Naive thymus-derived CD4-positive, alpha-beta T cell (primary cell): Measurements from ENCODE around the gene MVK. TPM values are rescaled to one million over a fixed set of nuclear protein-coding genes. Genes with fewer than 3 reads are reported as not detected.

Experiments used
- ATAC-seq: fragments of 150-1000 bp; cut with Tn5 transposase; 2 replicates; pipeline ENCODE4 v1.10.0; 2021; ENCODE audit warnings: mild to moderate bottlenecking, moderate library complexity
- CTCF ChIA-PET: fragments of 350-600 bp; sonication (Branson Sonifier 250); formaldehyde crosslinking; loops from one replicate; lab custom pipeline; 2021; ENCODE audit warnings: antibody characterized with exemption; lab: Charles Lee
- POLR2A ChIA-PET: fragments of 350-600 bp; sonication (Branson Sonifier 250); formaldehyde crosslinking; loops from one replicate; lab custom pipeline; 2021; ENCODE audit warnings: antibody characterized with exemption, inconsistent platforms; lab: Charles Lee
- DNase-seq, 9 donors: peaks; one replicate each; pipeline versions ENCODE4 v3.0.0 to v3.0.0-alpha.2; 2020 to 2022; ENCODE audit warnings: mixed read lengths in 1 of 9
- H3K27ac ChIP-seq: one replicate; pipeline ENCODE4 v1.7.0; 2013; ENCODE audit warnings: mild to moderate bottlenecking, low read depth, low read length, moderate library complexity
- H3K27me3 ChIP-seq, 2 donors: one replicate each; pipeline ENCODE4 v1.7.0; 2013; ENCODE audit warnings: low read length in 2 of 2, mild to moderate bottlenecking in 2 of 2, moderate library complexity in 2 of 2; ENCODE audit not compliant: control insufficient read depth in 2 of 2, insufficient read depth in 2 of 2
- H3K36me3 ChIP-seq, 3 experiments: 1 replicate in 2 of 3; 2 replicates in 1 of 3; pipeline ENCODE4 v1.7.0; 2013; ENCODE audit warnings: low read length in 3 of 3, mild to moderate bottlenecking in 3 of 3, moderate library complexity in 1 of 3; ENCODE audit not compliant: insufficient read depth in 3 of 3, control insufficient read depth in 2 of 3
- H3K4me1 ChIP-seq, 2 donors: one replicate each; pipeline ENCODE4 v1.7.0; 2013; ENCODE audit warnings: low read length in 2 of 2, mild to moderate bottlenecking in 2 of 2, moderate library complexity in 1 of 2; ENCODE audit not compliant: control insufficient read depth in 2 of 2, insufficient read depth in 2 of 2
- H3K4me3 ChIP-seq: 2 replicates; pipeline ENCODE4 v1.7.0; 2013; ENCODE audit warnings: mild to moderate bottlenecking, low read length
- H3K9me3 ChIP-seq, 3 experiments: 1 replicate in 2 of 3; 2 replicates in 1 of 3; pipeline ENCODE4 v1.7.0; 2013; ENCODE audit warnings: low read length in 3 of 3; ENCODE audit not compliant: control insufficient read depth in 2 of 3
- H3K27ac Mint-ChIP-seq, 9 donors: one replicate each; pipeline ENCODE4 v1.8.0; 2020 to 2022; ENCODE audit warnings: mixed read lengths in 9 of 9, mild to moderate bottlenecking in 8 of 9, moderate library complexity in 5 of 9, inconsistent platforms in 2 of 9
- H3K27me3 Mint-ChIP-seq, 5 donors: one replicate each; pipeline ENCODE4 v1.8.0; 2021 to 2022; ENCODE audit warnings: mixed read lengths in 5 of 5, mild to moderate bottlenecking in 1 of 5
- H3K36me3 Mint-ChIP-seq, 5 donors: one replicate each; pipeline ENCODE4 v1.8.0; 2020 to 2022; ENCODE audit warnings: mixed read lengths in 5 of 5, mild to moderate bottlenecking in 3 of 5, inconsistent platforms in 1 of 5
- H3K4me1 Mint-ChIP-seq, 7 donors: one replicate each; pipeline ENCODE4 v1.8.0; 2020 to 2022; ENCODE audit warnings: mixed read lengths in 7 of 7, mild to moderate bottlenecking in 3 of 7, inconsistent platforms in 1 of 7
- H3K4me3 Mint-ChIP-seq, 10 donors: one replicate each; pipeline ENCODE4 v1.8.0; 2020 to 2022; ENCODE audit warnings: mild to moderate bottlenecking in 10 of 10, mixed read lengths in 10 of 10, moderate library complexity in 6 of 10, inconsistent platforms in 2 of 10
- H3K9me3 Mint-ChIP-seq, 11 donors: one replicate each; pipeline ENCODE4 v1.8.0; 2020 to 2022; ENCODE audit warnings: mixed read lengths in 11 of 11, mild to moderate bottlenecking in 4 of 11, inconsistent platforms in 1 of 11, moderate library complexity in 1 of 11
- intact Hi-C, 2 donors: fragments of 100-400 bp; cut with micrococcal nuclease; formaldehyde crosslinking; loops; one replicate each; pipeline ENCODE4 v1.15.1; 2023
- polyA plus RNA-seq, 2 donors: library from polyadenylated mRNA; unstranded; fragments of 300-500 nt; fragmentation: Illumina TruSeq; gene quantifications; one replicate each; pipeline ENCODE4 v1.2.3, GENCODE V29; 2021
- total RNA-seq, 6 experiments: library from RNA in 5 of 6; stranded (reverse) in 5 of 6; gene quantifications; 1 replicate in 5 of 6; 2 replicates in 1 of 6; pipeline ENCODE4 v1.2.3 and lab custom pipeline; 2021 to 2026

MVK gene
- total and polyA plus RNA-seq, 7 experiments from 2014 or later = 1.7 to 14.8 (median 11.7) TPM

DNA sequence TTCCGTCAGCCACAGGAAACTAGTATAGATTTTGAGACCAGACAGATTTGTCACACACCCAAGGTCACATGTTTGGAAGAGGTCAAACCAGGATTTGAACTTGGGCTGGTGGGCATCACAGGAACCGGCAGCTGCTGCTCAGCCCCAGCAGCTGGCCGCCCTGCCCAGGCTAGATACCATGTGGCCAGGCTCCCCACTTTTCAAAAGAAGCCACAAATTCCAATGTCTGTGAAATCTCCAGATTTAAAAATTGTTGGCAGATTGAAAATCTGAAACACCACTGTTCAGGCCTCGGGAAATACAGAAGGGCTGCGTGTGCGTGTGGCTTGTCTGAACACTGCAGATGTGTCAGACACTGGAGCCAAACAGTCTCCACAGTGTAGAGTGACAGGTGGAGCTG is 30.7 kb upstream of the MVK start:
- Histone ChIP-seq H3K36me3 (no peaks in the 10 kb centered on the region), H3K4me3 (no peak overlapping the region), H3K27me3 (no peaks in the 10 kb centered on the region), H3K27ac (no peak overlapping the region), H3K9me3 (no peaks in the 10 kb centered on the region), H3K4me1 (peaks cover 4 to 16% of the 10 kb centered on the region in 2 donors)
- no peak for DNase-seq
- Mint-ChIP-seq H3K4me1 (peaks cover 0 to 17% (median 6%) of the 10 kb centered on the region in 7 donors), H3K36me3 (peaks cover 0 to 15% (median 0%) of the 10 kb centered on the region in 5 donors), H3K4me3 (no peak overlapping the region), H3K27ac (no peak overlapping the region), H3K27me3 (peaks cover 7 to 13% (median 12%) of the 10 kb centered on the region in 5 donors), H3K9me3 (no peaks in the 10 kb centered on the region)
- intact Hi-C loops = no loop called here
- CTCF ChIA-PET = no interaction called here
- no peak for ATAC-seq
- POLR2A ChIA-PET = no interaction called here

DNA sequence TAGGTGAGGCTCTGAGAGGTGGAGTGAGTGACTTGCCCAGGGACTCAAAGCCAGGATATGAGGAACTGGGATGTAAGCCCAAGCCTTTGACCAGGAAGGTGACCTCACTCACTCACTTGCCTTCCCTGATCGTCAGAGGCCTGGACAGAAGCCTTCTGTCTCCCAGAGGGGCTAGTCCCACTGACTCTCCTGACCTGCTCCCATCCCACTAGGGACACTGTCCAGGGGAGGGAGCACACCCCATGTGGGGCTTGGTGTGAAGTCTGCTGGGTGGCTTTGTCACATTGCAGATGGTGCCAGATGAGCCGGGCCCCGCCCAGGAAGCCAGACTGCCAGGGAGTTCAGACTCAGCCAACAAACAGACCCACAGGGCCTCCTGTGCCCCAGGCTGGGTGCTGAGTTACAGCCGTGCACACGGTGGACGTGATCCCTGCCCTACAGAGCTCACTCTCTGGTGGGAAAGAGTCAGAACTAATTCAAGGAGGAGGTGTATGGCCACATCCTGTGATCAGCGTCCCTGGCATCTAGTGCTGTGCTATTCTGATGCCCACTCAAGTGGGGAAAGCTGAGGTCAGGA is 28.6 kb upstream of the MVK start:
- no peaks in the 10 kb centered on the region for H3K27me3 ChIP-seq
- peaks cover 13 to 19% (median 15%) of the 10 kb centered on the region in 5 donors for H3K27me3 Mint-ChIP-seq
- intact Hi-C loops = no loop called here
- H3K4me1 ChIP-seq = peaks cover 4 to 16% of the 10 kb centered on the region in 2 donors
- peak overlapping the region in 1 of 9 donors; percentile 15 for H3K27ac Mint-ChIP-seq
- DNase-seq = peak in 1 of 9 donors; percentile 8
- peaks cover 0 to 10% (median 0%) of the 10 kb centered on the region in 5 donors for H3K36me3 Mint-ChIP-seq
- H3K4me3 Mint-ChIP-seq = peak overlapping the region in 1 of 10 donors; percentile 42
- H3K4me3 ChIP-seq = no peak overlapping the region
- POLR2A ChIA-PET = no interaction called here
- H3K9me3 Mint-ChIP-seq = no peaks in the 10 kb centered on the region
- no peak overlapping the region for H3K27ac ChIP-seq
- H3K9me3 ChIP-seq = no peaks in the 10 kb centered on the region
- CTCF ChIA-PET = no interaction called here
- H3K36me3 ChIP-seq = no peaks in the 10 kb centered on the region
- peaks cover 0 to 19% (median 6%) of the 10 kb centered on the region in 7 donors for H3K4me1 Mint-ChIP-seq
- ATAC-seq = peak; percentile 74

DNA sequence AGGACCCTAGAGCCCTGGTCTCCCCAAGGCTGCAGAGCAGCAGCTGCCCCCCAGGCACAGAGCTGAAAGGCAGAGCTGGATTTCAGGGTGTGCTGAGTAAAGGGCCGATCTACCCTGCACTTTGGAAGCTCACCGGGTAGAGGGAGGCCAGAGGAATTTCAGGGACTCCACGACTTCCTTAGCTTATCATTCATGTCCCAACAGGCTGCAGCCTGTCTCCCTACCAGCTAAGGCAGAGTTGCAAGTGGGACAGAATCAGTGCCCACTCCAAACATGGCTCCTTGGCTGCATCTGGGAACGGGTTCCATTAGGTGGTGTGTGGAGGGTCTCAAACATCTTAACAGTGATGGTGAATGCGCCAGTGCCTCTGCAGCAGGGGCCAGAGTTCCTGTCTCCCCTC is 27.8 kb upstream of the MVK start:
- no peak overlapping the region for H3K4me3 Mint-ChIP-seq
- no peak for DNase-seq
- Histone ChIP-seq H3K9me3 (no peaks in the 10 kb centered on the region), H3K36me3 (no peaks in the 10 kb centered on the region), H3K4me1 (peaks cover 4 to 16% of the 10 kb centered on the region in 2 donors), H3K4me3 (no peak overlapping the region), H3K27ac (no peak overlapping the region), H3K27me3 (no peaks in the 10 kb centered on the region)
- intact Hi-C loops = no loop called here
- no peaks in the 10 kb centered on the region for H3K9me3 Mint-ChIP-seq
- H3K36me3 Mint-ChIP-seq = peaks cover 0 to 10% (median 0%) of the 10 kb centered on the region in 5 donors
- ATAC-seq = no peak
- CTCF ChIA-PET = no interaction called here
- H3K27me3 Mint-ChIP-seq = peaks cover 13 to 19% (median 15%) of the 10 kb centered on the region in 5 donors
- H3K27ac Mint-ChIP-seq = no peak overlapping the region
- peaks cover 0 to 19% (median 6%) of the 10 kb centered on the region in 7 donors for H3K4me1 Mint-ChIP-seq
- POLR2A ChIA-PET = no interaction called here

DNA sequence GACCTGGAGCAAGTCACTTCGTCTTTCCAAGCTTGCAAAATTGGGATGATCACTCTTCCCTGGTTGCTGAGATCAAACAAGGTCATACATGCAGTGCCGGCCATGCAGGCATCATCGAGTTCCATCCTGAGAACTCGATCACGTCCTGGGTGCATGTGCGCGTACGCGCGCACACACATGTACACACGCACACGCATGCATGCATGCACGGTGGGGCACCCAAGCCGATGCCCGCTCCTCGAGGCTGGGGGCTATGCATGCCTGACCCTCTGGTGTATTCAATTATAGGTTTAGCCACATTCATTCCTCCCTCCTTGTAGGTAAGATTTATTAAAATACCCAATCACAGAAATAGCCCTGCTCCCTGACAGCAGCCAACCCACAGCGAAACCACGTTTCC is 26.3 kb upstream of the MVK start:
- no peaks in the 10 kb centered on the region for H3K9me3 ChIP-seq
- H3K4me3 ChIP-seq = no peak overlapping the region
- H3K9me3 Mint-ChIP-seq = no peaks in the 10 kb centered on the region
- no peaks in the 10 kb centered on the region for H3K36me3 ChIP-seq
- H3K27me3 ChIP-seq = no peaks in the 10 kb centered on the region
- no peak overlapping the region for H3K27ac ChIP-seq
- DNase-seq (no peak), ATAC-seq (no peak)
- H3K4me1 ChIP-seq = peaks cover 4 to 16% of the 10 kb centered on the region in 2 donors
- CTCF ChIA-PET = no interaction called here
- peaks cover 0 to 10% (median 0%) of the 10 kb centered on the region in 5 donors for H3K36me3 Mint-ChIP-seq
- intact Hi-C loops = no loop called here
- no peak overlapping the region for H3K4me3 Mint-ChIP-seq
- peaks cover 13 to 19% (median 15%) of the 10 kb centered on the region in 5 donors for H3K27me3 Mint-ChIP-seq
- H3K27ac Mint-ChIP-seq = peak overlapping the region in 1 of 9 donors; percentile 65
- H3K4me1 Mint-ChIP-seq = peaks cover 0 to 19% (median 6%) of the 10 kb centered on the region in 7 donors
- POLR2A ChIA-PET = no interaction called here

DNA sequence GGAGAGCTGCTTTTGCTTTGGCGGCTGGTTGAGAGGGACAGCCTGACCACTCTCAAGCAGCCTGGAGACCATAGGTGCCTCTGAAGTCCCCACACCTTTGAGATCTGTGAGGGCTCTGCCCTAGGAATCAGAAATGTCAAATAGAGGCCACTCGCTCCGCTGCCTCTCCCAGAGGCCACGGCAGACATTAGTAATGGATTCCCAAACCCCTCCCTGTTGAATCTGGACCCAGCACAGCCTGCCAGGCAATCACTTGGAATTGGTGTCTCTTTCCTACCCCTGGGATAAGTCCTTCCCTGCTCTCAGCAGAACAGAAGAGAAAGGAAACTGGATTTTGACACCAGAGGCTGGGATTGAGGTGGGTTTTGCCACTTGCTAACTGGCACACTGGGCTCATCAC is 25.3 kb upstream of the MVK start:
- intact Hi-C loops = no loop called here
- Histone ChIP-seq H3K9me3 (no peaks in the 10 kb centered on the region), H3K27me3 (no peaks in the 10 kb centered on the region), H3K36me3 (no peaks in the 10 kb centered on the region), H3K27ac (no peak overlapping the region), H3K4me1 (peaks cover 4 to 16% of the 10 kb centered on the region in 2 donors), H3K4me3 (no peak overlapping the region)
- ATAC-seq (no peak), DNase-seq (no peak)
- H3K4me3 Mint-ChIP-seq = no peak overlapping the region
- H3K36me3 Mint-ChIP-seq = peaks cover 0 to 8% (median 0%) of the 10 kb centered on the region in 5 donors
- H3K9me3 Mint-ChIP-seq = no peaks in the 10 kb centered on the region
- peaks cover 0 to 19% (median 6%) of the 10 kb centered on the region in 7 donors for H3K4me1 Mint-ChIP-seq
- ChIA-PET POLR2A (no interaction called here), CTCF (no interaction called here)
- no peak overlapping the region for H3K27ac Mint-ChIP-seq
- H3K27me3 Mint-ChIP-seq = peaks cover 13 to 19% (median 15%) of the 10 kb centered on the region in 5 donors

DNA sequence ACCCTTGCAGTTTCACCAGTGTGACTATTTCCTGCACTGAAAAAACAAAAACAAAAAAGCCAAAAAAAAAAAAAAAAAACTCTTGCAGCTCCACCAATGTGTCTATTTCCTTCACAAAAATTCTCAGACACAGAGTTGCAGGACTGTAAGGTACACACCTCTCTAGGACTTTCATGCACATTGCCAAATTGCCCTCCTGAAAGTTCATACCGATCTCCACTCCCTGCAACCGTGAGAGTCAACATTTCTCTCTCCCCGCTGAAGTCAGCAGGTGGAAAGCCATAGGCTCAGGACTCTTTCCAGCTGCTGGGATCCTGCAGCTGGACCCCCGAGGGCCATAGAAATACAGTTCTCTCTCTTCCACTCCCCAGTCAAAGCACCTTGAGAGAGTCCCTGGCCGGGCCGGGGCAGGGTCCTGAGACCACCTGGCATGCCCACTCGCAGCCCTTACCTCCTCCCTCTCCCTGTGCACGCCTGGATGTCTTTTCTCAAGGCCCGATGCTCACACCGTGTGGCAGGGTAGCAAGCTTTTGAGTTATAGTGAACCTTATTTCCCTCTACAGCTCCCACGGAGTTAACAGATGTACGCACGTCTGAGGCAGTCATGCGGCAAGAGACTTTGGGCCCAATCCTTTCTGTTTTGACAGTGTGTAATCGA is 23.9 kb upstream of the MVK start:
- no peaks in the 10 kb centered on the region for H3K9me3 ChIP-seq
- no peak overlapping the region for H3K27ac ChIP-seq
- H3K27ac Mint-ChIP-seq = peak overlapping the region in 1 of 9 donors; percentile 6
- no peak overlapping the region for H3K4me3 ChIP-seq
- intact Hi-C loops = no loop called here
- H3K4me3 Mint-ChIP-seq = no peak overlapping the region
- H3K4me1 ChIP-seq = peaks cover 4 to 12% of the 10 kb centered on the region in 2 donors
- H3K36me3 Mint-ChIP-seq = peaks cover 0 to 3% (median 0%) of the 10 kb centered on the region in 5 donors
- ChIA-PET POLR2A (no interaction called here), CTCF (no interaction called here)
- peaks cover 0 to 15% (median 6%) of the 10 kb centered on the region in 7 donors for H3K4me1 Mint-ChIP-seq
- H3K9me3 Mint-ChIP-seq = no peaks in the 10 kb centered on the region
- no peaks in the 10 kb centered on the region for H3K27me3 ChIP-seq
- DNase-seq (no peak), ATAC-seq (no peak)
- no peaks in the 10 kb centered on the region for H3K36me3 ChIP-seq
- peaks cover 13 to 19% (median 15%) of the 10 kb centered on the region in 5 donors for H3K27me3 Mint-ChIP-seq
